Progenitor cell of endocrine pancreas (in vitro differentiated cells): ENCODE measurements around the gene C19orf33. TPM values are rescaled to one million over a fixed set of nuclear protein-coding genes. Genes with fewer than 3 reads are reported as not detected.

Source experiments
- DNase-seq: peaks from one replicate; pipeline ENCODE4 v3.0.0; 2021; ENCODE audit warnings: low spot score; ENCODE audit not compliant: unreplicated experiment
- H3K27ac Mint-ChIP-seq: 2 replicates; pipeline ENCODE4 v1.8.0; 2021; ENCODE audit warnings: mild to moderate bottlenecking, moderate library complexity, mixed read lengths
- H3K27me3 Mint-ChIP-seq: 2 replicates; pipeline ENCODE4 v1.8.0; 2021; ENCODE audit warnings: mixed read lengths
- H3K36me3 Mint-ChIP-seq: 2 replicates; pipeline ENCODE4 v1.8.0; 2022; ENCODE audit warnings: mixed read lengths; ENCODE audit not compliant: insufficient read depth
- H3K4me1 Mint-ChIP-seq: 2 replicates; pipeline ENCODE4 v1.8.0; 2021; ENCODE audit warnings: low read depth, mixed read lengths
- H3K4me3 Mint-ChIP-seq: 2 replicates; pipeline ENCODE4 v1.8.0; 2021; ENCODE audit warnings: low read depth, mild to moderate bottlenecking, moderate library complexity, mixed read lengths
- H3K9me3 Mint-ChIP-seq: 2 replicates; pipeline ENCODE4 v1.8.0; 2021; ENCODE audit warnings: low read depth, mixed read lengths
- total RNA-seq: library from RNA; stranded (reverse); gene quantifications from 2 replicates; pipeline ENCODE4 v1.2.1, GENCODE V29; 2021
- TF ChIP-seq, protein P1 (sequence below): fragments of 200-600 bp; sonication (generic); IDR thresholded peaks from one replicate; pipeline ENCODE4 v1.5.0; 2021; ENCODE audit warnings: antibody characterized with exemption, mild to moderate bottlenecking; ENCODE audit not compliant: unreplicated experiment

Gene C19orf33
- total RNA-seq, 1 donor from 2014 or later: 3.5 TPM

DNA sequence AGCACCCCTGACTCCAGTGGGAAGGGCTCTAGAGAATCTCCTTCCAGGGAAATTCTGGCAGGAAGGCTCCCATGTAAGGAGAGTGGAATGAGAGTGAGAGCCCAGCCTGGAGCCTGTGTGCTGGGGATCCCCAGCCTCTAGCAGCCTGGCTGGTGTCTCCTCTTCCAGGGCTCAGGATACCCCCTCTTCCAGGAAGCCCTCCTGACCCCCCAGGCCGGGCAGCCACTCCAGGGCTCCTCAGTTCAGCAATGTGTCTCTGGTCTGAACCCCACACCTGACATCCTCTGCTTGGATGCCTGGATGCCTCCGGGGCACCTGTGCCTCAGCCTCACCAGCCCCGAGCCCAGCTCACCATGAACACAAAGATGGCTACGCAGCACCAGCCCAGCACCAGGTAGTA lies 3.0 kb downstream of the C19orf33 start:
- no peak overlapping the region for H3K27ac Mint-ChIP-seq
- no peak for DNase-seq
- TF ChIP-seq, protein P1, sequence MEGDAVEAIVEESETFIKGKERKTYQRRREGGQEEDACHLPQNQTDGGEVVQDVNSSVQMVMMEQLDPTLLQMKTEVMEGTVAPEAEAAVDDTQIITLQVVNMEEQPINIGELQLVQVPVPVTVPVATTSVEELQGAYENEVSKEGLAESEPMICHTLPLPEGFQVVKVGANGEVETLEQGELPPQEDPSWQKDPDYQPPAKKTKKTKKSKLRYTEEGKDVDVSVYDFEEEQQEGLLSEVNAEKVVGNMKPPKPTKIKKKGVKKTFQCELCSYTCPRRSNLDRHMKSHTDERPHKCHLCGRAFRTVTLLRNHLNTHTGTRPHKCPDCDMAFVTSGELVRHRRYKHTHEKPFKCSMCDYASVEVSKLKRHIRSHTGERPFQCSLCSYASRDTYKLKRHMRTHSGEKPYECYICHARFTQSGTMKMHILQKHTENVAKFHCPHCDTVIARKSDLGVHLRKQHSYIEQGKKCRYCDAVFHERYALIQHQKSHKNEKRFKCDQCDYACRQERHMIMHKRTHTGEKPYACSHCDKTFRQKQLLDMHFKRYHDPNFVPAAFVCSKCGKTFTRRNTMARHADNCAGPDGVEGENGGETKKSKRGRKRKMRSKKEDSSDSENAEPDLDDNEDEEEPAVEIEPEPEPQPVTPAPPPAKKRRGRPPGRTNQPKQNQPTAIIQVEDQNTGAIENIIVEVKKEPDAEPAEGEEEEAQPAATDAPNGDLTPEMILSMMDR: no peak
- no peaks in the 10 kb centered on the region for H3K36me3 Mint-ChIP-seq
- H3K4me1 Mint-ChIP-seq: peaks cover 2% of the 10 kb centered on the region
- H3K9me3 Mint-ChIP-seq: no peaks in the 10 kb centered on the region
- H3K4me3 Mint-ChIP-seq: no peak overlapping the region
- H3K27me3 Mint-ChIP-seq: no peaks in the 10 kb centered on the region

DNA sequence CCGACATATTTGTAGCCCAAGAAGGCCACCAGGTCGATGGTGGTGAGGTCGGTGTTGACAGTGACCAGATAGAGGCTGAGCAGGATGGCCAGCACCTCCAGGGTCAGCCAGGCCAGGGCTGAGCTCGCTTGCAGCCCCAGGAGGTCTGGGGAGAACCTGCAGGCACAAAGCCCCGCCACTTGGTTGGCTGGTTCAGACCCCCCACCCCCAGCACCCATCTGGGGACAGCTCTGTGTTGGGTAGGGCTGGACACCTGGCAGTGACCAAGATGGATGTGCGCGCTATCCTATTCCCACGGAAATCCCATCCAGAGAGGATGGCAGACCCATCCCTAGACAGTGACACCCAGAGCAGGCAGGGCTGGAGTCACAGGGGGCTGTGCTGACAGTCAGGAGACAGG lies 3.5 kb downstream of the C19orf33 start:
- Mint-ChIP-seq H3K9me3 (no peaks in the 10 kb centered on the region), H3K4me3 (no peak overlapping the region), H3K4me1 (peaks cover 2% of the 10 kb centered on the region), H3K27me3 (no peaks in the 10 kb centered on the region), H3K36me3 (no peaks in the 10 kb centered on the region), H3K27ac (no peak overlapping the region)
- TF ChIP-seq, protein P1: no peak
- no peak for DNase-seq

DNA sequence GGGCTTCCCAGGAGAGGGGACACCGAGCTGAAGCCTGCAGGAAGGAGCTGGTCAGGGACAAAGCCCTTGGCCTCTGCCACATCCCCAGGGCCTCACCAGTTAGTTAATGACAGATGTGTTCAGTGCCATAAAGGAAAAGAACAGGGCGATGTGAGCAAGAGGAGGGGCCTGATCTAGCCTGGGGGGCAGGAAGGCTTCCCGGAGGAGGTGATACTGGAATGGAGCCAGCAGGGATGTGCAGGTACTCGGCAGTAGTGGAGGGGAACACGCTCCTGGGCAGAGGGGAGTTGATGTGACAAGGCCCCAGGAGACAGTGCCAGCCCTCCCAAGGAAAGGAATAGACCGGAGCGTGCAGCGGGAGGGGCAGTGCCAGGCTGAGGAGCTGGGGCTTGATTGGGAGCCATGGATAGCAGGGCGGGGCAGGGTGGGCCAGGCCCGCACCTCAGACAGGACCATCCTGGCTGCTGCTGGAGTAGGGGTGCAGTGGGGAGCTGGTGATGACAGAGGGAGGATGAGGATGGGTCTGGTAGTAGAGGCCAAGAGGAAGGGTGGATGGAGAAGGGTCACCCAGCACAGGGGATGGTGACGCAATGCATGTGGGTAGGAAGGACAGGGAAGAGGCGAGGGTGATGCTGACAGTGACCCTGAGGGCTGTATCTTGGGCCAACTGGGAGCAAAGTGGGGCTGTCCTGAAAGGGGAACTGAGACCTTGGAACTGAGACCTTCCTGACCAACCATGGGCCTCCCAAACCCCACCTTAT lies 4.1 kb downstream of the C19orf33 start:
- H3K27ac Mint-ChIP-seq: no peak overlapping the region
- no peak for DNase-seq
- H3K27me3 Mint-ChIP-seq: no peaks in the 10 kb centered on the region
- TF ChIP-seq, protein P1: no peak
- H3K4me3 Mint-ChIP-seq: no peak overlapping the region
- peaks cover 2% of the 10 kb centered on the region for H3K4me1 Mint-ChIP-seq
- H3K36me3 Mint-ChIP-seq: no peaks in the 10 kb centered on the region
- no peaks in the 10 kb centered on the region for H3K9me3 Mint-ChIP-seq

DNA sequence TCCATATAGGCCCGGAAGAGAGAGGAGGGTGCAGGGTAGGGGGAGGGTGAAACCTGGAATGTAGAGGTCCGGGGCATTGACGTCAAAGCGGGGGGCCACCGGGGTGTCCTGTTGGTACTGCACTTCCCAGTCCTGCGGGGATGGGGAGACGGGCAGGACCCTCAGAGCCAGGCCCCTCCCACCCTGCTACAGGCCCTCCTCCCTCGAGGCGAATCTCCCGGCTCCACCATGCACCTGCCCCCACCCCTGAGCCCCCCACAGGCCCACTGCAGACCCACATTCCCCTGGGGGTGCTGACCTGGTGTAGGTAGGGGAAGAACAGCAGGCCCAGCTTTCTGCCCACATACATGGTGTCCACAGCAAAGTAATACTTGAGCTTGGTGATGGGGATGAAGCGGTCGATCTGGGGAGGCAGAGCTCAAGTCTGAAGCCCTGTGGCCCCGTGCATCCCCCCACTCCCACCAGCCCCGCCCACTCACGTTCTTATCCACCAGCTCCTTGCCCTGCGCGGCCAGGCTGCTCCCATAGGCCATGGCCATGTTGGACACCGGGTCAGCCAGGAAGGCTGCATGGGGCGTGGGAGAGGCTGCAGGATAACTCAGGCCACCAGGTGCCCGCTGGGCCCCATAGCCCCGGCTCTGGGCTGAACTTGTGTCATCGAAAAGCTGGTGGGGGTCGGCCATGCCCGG lies 5.0 kb downstream of the C19orf33 start:
- no peak overlapping the region for H3K4me3 Mint-ChIP-seq
- no peak for DNase-seq
- no peaks in the 10 kb centered on the region for H3K36me3 Mint-ChIP-seq
- no peaks in the 10 kb centered on the region for H3K27me3 Mint-ChIP-seq
- H3K9me3 Mint-ChIP-seq: no peaks in the 10 kb centered on the region
- H3K27ac Mint-ChIP-seq: no peak overlapping the region
- TF ChIP-seq, protein P1: no peak
- peaks cover 2% of the 10 kb centered on the region for H3K4me1 Mint-ChIP-seq

DNA sequence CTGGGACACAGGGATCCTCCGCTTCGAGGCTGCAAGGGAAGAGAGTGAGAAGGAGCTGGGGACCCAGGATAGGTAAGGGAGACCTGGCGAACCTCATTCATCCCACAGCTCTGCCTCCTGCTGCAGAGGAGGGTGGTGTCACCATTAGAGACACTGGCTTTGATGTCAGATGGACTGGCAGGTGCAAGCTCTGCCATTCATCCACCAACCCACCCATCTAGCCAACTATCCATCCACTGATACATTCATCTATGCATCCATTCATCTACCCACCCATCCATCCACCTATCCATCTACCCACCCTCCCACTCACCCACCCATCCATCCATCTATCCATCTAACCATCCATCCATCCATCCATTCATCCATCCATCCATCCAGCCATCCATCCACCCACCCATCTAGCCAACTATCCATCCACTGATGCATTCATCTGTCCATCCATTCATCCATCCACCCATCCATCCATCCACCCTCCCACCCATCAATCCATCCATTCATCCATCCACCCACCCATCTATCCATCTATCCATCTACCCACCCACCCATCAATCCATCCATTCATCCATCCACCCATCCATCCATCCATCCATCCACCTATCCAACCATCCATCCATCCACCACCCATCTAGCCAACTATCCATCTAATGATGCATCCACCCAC lies 5.7 kb downstream of the C19orf33 start:
- Mint-ChIP-seq H3K4me1 (peaks cover 2% of the 10 kb centered on the region), H3K36me3 (no peaks in the 10 kb centered on the region), H3K27ac (no peak overlapping the region), H3K4me3 (no peak overlapping the region), H3K9me3 (no peaks in the 10 kb centered on the region), H3K27me3 (no peaks in the 10 kb centered on the region)
- TF ChIP-seq, protein P1: no peak
- no peak for DNase-seq
